ENCODE results near the gene HEG1.

- no peak for TF ChIP-seq CTCF (conservative IDR thresholded peaks at IDR 0.05; ENCODE audit: low read depth, low read length)
- TF ChIP-seq RAD21 (IDR thresholded peaks at IDR 0.05; ENCODE audit: low read length) = no peak
- TF ChIP-seq POLR2A (IDR thresholded peaks at IDR 0.05; ENCODE audit: low read depth, low read length) = no peak
- no peak for TF ChIP-seq CHD1 (IDR thresholded peaks at IDR 0.05; ENCODE audit: low read depth, low read length)
Observed at GRCh38 chr3:125061646-125062045, 5.8 kb upstream of the HEG1 start.
